Activated CD8-positive, alpha-beta memory T cell treated with anti-CD3 and anti-CD28 coated beads, Interleukin-2, amount 50 U/mL, for 24 hours (primary cell): Measurements from ENCODE around the gene ZIC1.

Source experiments
- DNase-seq: peaks from one replicate; pipeline ENCODE4 v3.0.0-alpha.2; 2020; ENCODE audit errors: extremely low read depth

Gene ZIC1

GRCh38 chr3:147410116-147410525, 956 bp downstream of the ZIC1 start:
- no peak for DNase-seq

- no peak for DNase-seq
Measured at GRCh38 chr3:147410526-147411237, 1.5 kb downstream of the ZIC1 start.

- DNase-seq, result no peak
Measured at GRCh38 chr3:147411238-147411814, 2.2 kb downstream of the ZIC1 start.

- DNase-seq, result no peak
Measured at GRCh38 chr3:147411815-147412241, 2.7 kb downstream of the ZIC1 start.

- no peak for DNase-seq
Measured at GRCh38 chr3:147412261-147412916, 3.2 kb downstream of the ZIC1 start.

GRCh38 chr3:147412917-147413685, 3.9 kb downstream of the ZIC1 start:
- DNase-seq, result no peak

GRCh38 chr3:147413686-147414389, 4.7 kb downstream of the ZIC1 start:
- no peak for DNase-seq

GRCh38 chr3:147414390-147415138, 5.4 kb downstream of the ZIC1 start:
- DNase-seq, result no peak

- DNase-seq, result no peak
Measured at GRCh38 chr3:147415286-147415685, 6.1 kb downstream of the ZIC1 start.

- no peak for DNase-seq
Measured at GRCh38 chr3:147415874-147416273, 6.7 kb downstream of the ZIC1 start.

GRCh38 chr3:147416931-147417330, 7.8 kb downstream of the ZIC1 start:
- no peak for DNase-seq

- no peak for DNase-seq
Measured at GRCh38 chr3:147417551-147418295, 8.6 kb downstream of the ZIC1 start.

- no peak for DNase-seq
Measured at GRCh38 chr3:147418371-147418781, 9.2 kb downstream of the ZIC1 start.

GRCh38 chr3:147418808-147419701, 9.9 kb downstream of the ZIC1 start:
- DNase-seq, result no peak

- DNase-seq, result no peak
Measured at GRCh38 chr3:147419781-147420224, 10.6 kb downstream of the ZIC1 start.

- no peak for DNase-seq
Measured at GRCh38 chr3:147420353-147421183, 11.4 kb downstream of the ZIC1 start.

- no peak for DNase-seq
Measured at GRCh38 chr3:147421184-147421912, 12.2 kb downstream of the ZIC1 start.

GRCh38 chr3:147422196-147422595, 13.0 kb downstream of the ZIC1 start:
- DNase-seq, result no peak
